ENCODE results near the gene PTH1R.

The PTH1R gene

GRCh38 chr3:46935989-46936558 lies 58.6 kb downstream of the PTH1R start:
- H3F3A ChIP-seq (ENCODE audit: control insufficient read depth, insufficient read depth) = peaks cover 6% of the 10 kb centered on the region
- H3K27ac ChIP-seq (ENCODE audit: low read depth, low read length) = no peak overlapping the region
- no peak overlapping the region for H3K4me2 ChIP-seq (ENCODE audit: low read length)
- peaks cover 87% of the 10 kb centered on the region for H3K36me3 ChIP-seq (ENCODE audit: control insufficient read depth, low read length)
- H4K20me1 ChIP-seq (ENCODE audit: control insufficient read depth, insufficient read depth, low read depth, low read length) = peaks cover 11% of the 10 kb centered on the region; the same call in 1 of the 2 replicates
- no peaks in the 10 kb centered on the region for H3K9me3 ChIP-seq (ENCODE audit: control insufficient read depth, insufficient read depth, low read length)
- H3K9me2 ChIP-seq (replicated peaks; ENCODE audit: control insufficient read depth, low read length) = no peaks in the 10 kb centered on the region
- H3K27me3 ChIP-seq (ENCODE audit: control insufficient read depth, low read length) = no peaks in the 10 kb centered on the region
- peaks cover 87% of the 10 kb centered on the region for H3K4me1 ChIP-seq (ENCODE audit: control insufficient read depth, low read length)
- TF ChIP-seq CTCF (IDR thresholded peaks at IDR 0.05; ENCODE audit: low read depth, low read length, poor library complexity, severe bottlenecking) (no peak), EZH2phosphoT487 (IDR thresholded peaks at IDR 0.05; ENCODE audit: borderline replicate concordance, low read length) (no peak)
- no peak overlapping the region for H3K4me3 ChIP-seq (ENCODE audit: low read length)
- peaks cover 99% of the 10 kb centered on the region for H3K79me2 ChIP-seq (ENCODE audit: control insufficient read depth, low read length)

- H3K4me3 ChIP-seq (ENCODE audit: low read length) = no peak overlapping the region
- no peaks in the 10 kb centered on the region for H3K9me3 ChIP-seq (ENCODE audit: control insufficient read depth, insufficient read depth, low read length)
- H3K4me2 ChIP-seq (ENCODE audit: low read length) = no peak overlapping the region
- H3K27me3 ChIP-seq (ENCODE audit: control insufficient read depth, low read length) = no peaks in the 10 kb centered on the region
- TF ChIP-seq CTCF (IDR thresholded peaks at IDR 0.05; ENCODE audit: low read depth, low read length, poor library complexity, severe bottlenecking) = no peak
- TF ChIP-seq EZH2phosphoT487 (IDR thresholded peaks at IDR 0.05; ENCODE audit: borderline replicate concordance, low read length) = no peak
- no peak overlapping the region for H3K27ac ChIP-seq (ENCODE audit: low read depth, low read length)
- H3K79me2 ChIP-seq (ENCODE audit: control insufficient read depth, low read length) = peaks cover 97% of the 10 kb centered on the region
- peaks cover 2% of the 10 kb centered on the region; the same call in 1 of the 2 replicates for H3F3A ChIP-seq (ENCODE audit: control insufficient read depth, insufficient read depth)
- H3K4me1 ChIP-seq (ENCODE audit: control insufficient read depth, low read length) = peaks cover 80% of the 10 kb centered on the region
- H4K20me1 ChIP-seq (ENCODE audit: control insufficient read depth, insufficient read depth, low read depth, low read length) = peaks cover 11% of the 10 kb centered on the region; the same call in 1 of the 2 replicates
- H3K36me3 ChIP-seq (ENCODE audit: control insufficient read depth, low read length) = peaks cover 86% of the 10 kb centered on the region
- no peaks in the 10 kb centered on the region for H3K9me2 ChIP-seq (replicated peaks; ENCODE audit: control insufficient read depth, low read length)
Measured at GRCh38 chr3:46936733-46937250, 59.3 kb downstream of the PTH1R start.

DNA sequence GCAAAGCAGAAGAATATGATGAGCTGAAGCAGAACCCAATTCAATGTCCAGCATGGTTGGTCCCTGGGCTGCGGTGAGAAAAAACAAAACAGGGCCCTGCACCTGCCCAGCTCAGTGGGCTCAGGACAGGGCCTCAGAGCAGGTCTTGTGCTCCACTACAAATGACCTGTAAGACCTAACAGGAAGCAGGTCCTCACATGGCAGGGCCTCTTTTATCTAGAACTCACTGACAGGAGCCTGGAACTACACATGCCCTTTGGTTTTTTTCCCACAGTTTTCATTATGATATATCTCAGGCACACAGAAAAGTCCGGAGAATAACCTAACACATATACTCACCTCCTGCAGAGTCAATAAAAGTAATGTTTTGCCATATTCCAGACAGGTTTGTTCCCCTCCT lies 60.6 kb downstream of the PTH1R start:
- Histone ChIP-seq H3K9me2 (replicated peaks; ENCODE audit: control insufficient read depth, low read length) (no peaks in the 10 kb centered on the region), H3K27me3 (ENCODE audit: control insufficient read depth, low read length) (no peaks in the 10 kb centered on the region), H3K27ac (ENCODE audit: low read depth, low read length) (no peak overlapping the region), H3K4me2 (ENCODE audit: low read length) (no peak overlapping the region), H3K79me2 (ENCODE audit: control insufficient read depth, low read length) (peaks cover 97% of the 10 kb centered on the region), H4K20me1 (ENCODE audit: control insufficient read depth, insufficient read depth, low read depth, low read length) (peaks cover 20% of the 10 kb centered on the region), H3F3A (ENCODE audit: control insufficient read depth, insufficient read depth) (no peaks in the 10 kb centered on the region), H3K36me3 (ENCODE audit: control insufficient read depth, low read length) (peaks cover 91% of the 10 kb centered on the region), H3K4me1 (ENCODE audit: control insufficient read depth, low read length) (peaks cover 67% of the 10 kb centered on the region), H3K4me3 (ENCODE audit: low read length) (no peak overlapping the region), H3K9me3 (ENCODE audit: control insufficient read depth, insufficient read depth, low read length) (no peaks in the 10 kb centered on the region)
- TF ChIP-seq CTCF (IDR thresholded peaks at IDR 0.05; ENCODE audit: low read depth, low read length, poor library complexity, severe bottlenecking) (no peak), EZH2phosphoT487 (IDR thresholded peaks at IDR 0.05; ENCODE audit: borderline replicate concordance, low read length) (no peak)
